HG02870 (cell line): ENCODE data around the gene SYT1.
"Not testable (repeated sequence)": the region's sequence is repeated elsewhere in the genome, so short reads cannot be mapped to it uniquely, and the experiment has no call there.

Experiments
- ATAC-seq: cut with Tn5 transposase; IDR thresholded peaks from one replicate; pipeline ENCODE4 v1.9.1; 2021; ENCODE audit warnings: mild to moderate bottlenecking, moderate library complexity; ENCODE audit not compliant: unreplicated experiment

SYT1 gene

GRCh38 chr12:79200176-79200575 lies 335.6 kb downstream of the SYT1 start:
- ATAC-seq = no peak

- ATAC-seq = no peak
Measured at GRCh38 chr12:79203058-79203647, 338.6 kb downstream of the SYT1 start.

GRCh38 chr12:79206871-79207270 lies 342.3 kb downstream of the SYT1 start:
- ATAC-seq = no peak

GRCh38 chr12:79210403-79210802 lies 345.8 kb downstream of the SYT1 start:
- ATAC-seq = not testable (repeated sequence)

GRCh38 chr12:79217306-79217705 lies 352.7 kb downstream of the SYT1 start:
- no peak for ATAC-seq

- ATAC-seq = no peak
Measured at GRCh38 chr12:79223210-79223609, 358.6 kb downstream of the SYT1 start.

GRCh38 chr12:79223761-79224160 lies 359.2 kb downstream of the SYT1 start:
- no peak for ATAC-seq

GRCh38 chr12:79227091-79227490 lies 362.5 kb downstream of the SYT1 start:
- no peak for ATAC-seq

- no peak for ATAC-seq
Measured at GRCh38 chr12:79227646-79228045, 363.1 kb downstream of the SYT1 start.

- ATAC-seq = peak; percentile 88
Measured at GRCh38 chr12:79233341-79233781, 368.8 kb downstream of the SYT1 start.

- no peak for ATAC-seq
Measured at GRCh38 chr12:79236920-79237319, 372.3 kb downstream of the SYT1 start.

GRCh38 chr12:79238246-79238645 lies 373.7 kb downstream of the SYT1 start:
- ATAC-seq = no peak

GRCh38 chr12:79247494-79247893 lies 382.9 kb downstream of the SYT1 start:
- no peak for ATAC-seq

- no peak for ATAC-seq
Measured at GRCh38 chr12:79250186-79250585, 385.6 kb downstream of the SYT1 start.

GRCh38 chr12:79250960-79251755 lies 386.6 kb downstream of the SYT1 start:
- no peak for ATAC-seq

- ATAC-seq = no peak
Measured at GRCh38 chr12:79252358-79253075, 387.9 kb downstream of the SYT1 start.

- ATAC-seq = no peak
Measured at GRCh38 chr12:79255288-79255687, 390.7 kb downstream of the SYT1 start.

- ATAC-seq = no peak
Measured at GRCh38 chr12:79260923-79261322, 396.3 kb downstream of the SYT1 start.

- ATAC-seq = no peak
Measured at GRCh38 chr12:79262938-79263337, 398.4 kb downstream of the SYT1 start.

- ATAC-seq = no peak
Measured at GRCh38 chr12:79266343-79267144, 402.0 kb downstream of the SYT1 start.

GRCh38 chr12:79267580-79267979 lies 403.0 kb downstream of the SYT1 start:
- ATAC-seq = no peak
